ENCODE measurements around the gene NDUFB3.

The NDUFB3 gene

DNA sequence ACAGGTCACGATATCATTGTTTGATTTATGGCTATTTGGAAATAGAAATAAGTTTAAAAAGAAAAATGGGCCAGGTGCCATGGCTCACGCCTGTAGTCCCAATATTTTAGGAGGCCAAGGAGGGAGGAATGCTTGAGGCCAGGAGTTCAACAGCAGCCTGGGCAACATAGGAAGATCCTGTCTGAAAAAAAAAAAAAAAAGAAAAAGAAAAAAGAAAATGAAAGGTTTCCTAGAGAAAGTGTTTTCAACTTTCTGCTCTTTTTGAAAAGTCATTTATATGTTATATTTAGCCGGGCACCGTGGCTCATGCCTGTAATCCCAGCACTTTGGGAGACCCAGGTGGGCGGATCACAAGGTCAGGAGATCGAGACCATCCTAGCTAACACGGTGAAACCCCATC, 3.2 kb downstream of the NDUFB3 start:
- peaks cover 6 to 21% (median 17%) of the 10 kb centered on the region in 4 experiments for H3K4me1 ChIP-seq (ENCODE audit: control extremely low read depth in 1 of 4, control insufficient read depth in 4 of 4, insufficient read depth in 4 of 4, low read length in 3 of 4)
- WGBS (ENCODE audit: insufficient coverage), result 90% methylated on average over 4 of the region's 7 CpGs
- H3K36me3 ChIP-seq (ENCODE audit: control insufficient read depth in 4 of 4, insufficient read depth in 4 of 4, low read length in 3 of 4), result peaks cover 2 to 12% (median 6%) of the 10 kb centered on the region in 4 experiments
- DNase-seq, result no peak
- POLR2A ChIA-PET, result no interaction called here
- H3K27me3 ChIP-seq (replicated peaks in 2 of 5; ENCODE audit: control insufficient read depth in 4 of 5, insufficient read depth in 5 of 5, low read length in 4 of 5), result no peaks in the 10 kb centered on the region
- H3K9me3 ChIP-seq (ENCODE audit: control extremely low read depth in 1 of 5, control insufficient read depth in 4 of 5, insufficient read depth in 2 of 5, low read depth in 1 of 5, low read length in 4 of 5), result no peaks in the 10 kb centered on the region
- H3K27ac ChIP-seq (ENCODE audit: insufficient read depth in 1 of 2, low read depth in 1 of 2, low read length in 2 of 2, poor library complexity in 1 of 2, severe bottlenecking in 2 of 2), result no peak overlapping the region
- H3K4me3 ChIP-seq (ENCODE audit: control insufficient read depth in 1 of 7, extremely low read depth in 1 of 7, insufficient read depth in 4 of 7, low read depth in 2 of 7, low read length in 6 of 7), result no peak overlapping the region
- CTCF ChIA-PET, result interaction anchor here (0.7 to 1.0 kb wide), 5 partner anchors 29 to 83 kb away, joined by 3 to 5 read pairs (median 3); no protein-coding TSS in a partner anchor

DNA sequence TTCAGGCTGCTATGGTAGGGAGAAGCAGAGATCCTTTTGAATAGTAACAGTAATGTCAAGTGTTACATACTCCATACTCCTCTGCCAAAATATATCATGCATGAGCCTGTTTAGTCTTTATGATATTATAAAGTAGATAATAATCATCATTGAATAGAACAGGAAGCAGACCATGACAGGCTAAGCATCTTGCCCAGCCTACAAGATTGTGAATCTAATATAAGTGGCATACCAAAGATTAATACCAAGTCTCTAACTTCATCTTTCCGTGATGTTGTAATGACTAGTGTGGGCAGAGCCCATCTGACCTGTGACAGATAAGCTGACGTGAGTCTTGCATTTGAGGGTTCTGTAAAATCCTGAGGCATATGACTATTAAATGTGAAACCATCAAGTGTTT, 13.1 kb downstream of the NDUFB3 start:
- CTCF ChIA-PET, result interaction anchor here (1.1 to 2.4 kb wide), 6 partner anchors 12 to 122 kb away, joined by 3 to 6 read pairs (median 5); partner anchors contain the start of genes CFLAR and ORC2

GRCh38 chr2:201090574-201090973, 18.8 kb downstream of the NDUFB3 start:
- H3K36me3 ChIP-seq (ENCODE audit: control insufficient read depth in 4 of 4, insufficient read depth in 4 of 4, low read length in 3 of 4), result peaks cover 0 to 13% (median 8%) of the 10 kb centered on the region in 4 experiments

More for the DNA sequence above, 13.1 kb downstream of the NDUFB3 start:
- WGBS (ENCODE audit: insufficient coverage), result no CpG with 5 or more reads among the region's 2 CpGs
- POLR2A ChIA-PET, result no interaction called here
- no peak for DNase-seq
- Histone ChIP-seq H3K27me3 (replicated peaks in 2 of 5; ENCODE audit: control insufficient read depth in 4 of 5, insufficient read depth in 5 of 5, low read length in 4 of 5) (no peaks in the 10 kb centered on the region), H3K36me3 (ENCODE audit: control insufficient read depth in 4 of 4, insufficient read depth in 4 of 4, low read length in 3 of 4) (peaks cover 4 to 42% (median 13%) of the 10 kb centered on the region in 4 experiments), H3K4me1 (ENCODE audit: control extremely low read depth in 1 of 4, control insufficient read depth in 4 of 4, insufficient read depth in 4 of 4, low read length in 3 of 4) (no peaks in the 10 kb centered on the region), H3K27ac (ENCODE audit: insufficient read depth in 1 of 2, low read depth in 1 of 2, low read length in 2 of 2, poor library complexity in 1 of 2, severe bottlenecking in 2 of 2) (no peak overlapping the region), H3K4me3 (ENCODE audit: control insufficient read depth in 1 of 7, extremely low read depth in 1 of 7, insufficient read depth in 4 of 7, low read depth in 2 of 7, low read length in 6 of 7) (no peak overlapping the region), H3K9me3 (ENCODE audit: control extremely low read depth in 1 of 5, control insufficient read depth in 4 of 5, insufficient read depth in 2 of 5, low read depth in 1 of 5, low read length in 4 of 5) (no peaks in the 10 kb centered on the region)

DNA sequence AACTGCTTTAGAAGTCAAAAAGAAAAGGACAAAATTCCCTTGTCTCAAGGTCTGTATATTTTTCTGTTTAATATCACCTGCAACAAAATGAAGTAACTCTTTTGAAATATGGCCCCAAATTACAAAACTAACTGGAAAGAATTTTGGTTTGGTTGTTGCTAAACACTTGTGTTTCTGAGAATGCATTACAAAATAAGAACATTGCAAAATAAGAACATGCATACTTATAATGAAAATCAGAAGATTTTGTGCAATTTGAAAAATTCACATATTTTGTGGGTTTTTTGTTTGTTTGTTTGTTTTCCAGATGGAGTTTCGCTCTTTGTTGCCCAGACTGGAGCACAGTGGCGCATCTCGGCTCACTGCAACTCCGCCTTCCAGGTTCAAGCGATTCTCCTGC, 21.8 kb downstream of the NDUFB3 start:
- POLR2A ChIA-PET, result no interaction called here
- Histone ChIP-seq H3K4me1 (ENCODE audit: control extremely low read depth in 1 of 4, control insufficient read depth in 4 of 4, insufficient read depth in 4 of 4, low read length in 3 of 4) (no peaks in the 10 kb centered on the region), H3K9me3 (ENCODE audit: control extremely low read depth in 1 of 5, control insufficient read depth in 4 of 5, insufficient read depth in 2 of 5, low read depth in 1 of 5, low read length in 4 of 5) (no peaks in the 10 kb centered on the region), H3K27ac (ENCODE audit: insufficient read depth in 1 of 2, low read depth in 1 of 2, low read length in 2 of 2, poor library complexity in 1 of 2, severe bottlenecking in 2 of 2) (no peak overlapping the region), H3K27me3 (replicated peaks in 2 of 5; ENCODE audit: control insufficient read depth in 4 of 5, insufficient read depth in 5 of 5, low read length in 4 of 5) (no peaks in the 10 kb centered on the region), H3K4me3 (ENCODE audit: control insufficient read depth in 1 of 7, extremely low read depth in 1 of 7, insufficient read depth in 4 of 7, low read depth in 2 of 7, low read length in 6 of 7) (peak overlapping the region in 1 of 7 experiments; percentile 6), H3K36me3 (ENCODE audit: control insufficient read depth in 4 of 4, insufficient read depth in 4 of 4, low read length in 3 of 4) (no peaks in the 10 kb centered on the region)
- WGBS (ENCODE audit: insufficient coverage), result 100% methylated on average over 3 of the region's 5 CpGs
- CTCF ChIA-PET, result interaction anchor here (0.9 to 1.3 kb wide), 2 partner anchors 24 to 25 kb away, joined by 3 read pairs; no protein-coding TSS in a partner anchor
- DNase-seq, result no peak

More at GRCh38 chr2:201090574-201090973, 18.8 kb downstream of the NDUFB3 start:
- ChIA-PET CTCF (interaction anchor here (1.1 to 2.6 kb wide), 3 partner anchors 11 to 17 kb away, joined by 3 to 6 read pairs (median 6); no protein-coding TSS in a partner anchor), POLR2A (interaction anchor here (0.6 kb wide), 1 partner anchor 117 kb away, joined by 4 read pairs; no protein-coding TSS in a partner anchor)
- DNase-seq, result no peak
- Histone ChIP-seq H3K4me3 (ENCODE audit: control insufficient read depth in 1 of 7, extremely low read depth in 1 of 7, insufficient read depth in 4 of 7, low read depth in 2 of 7, low read length in 6 of 7) (no peak overlapping the region), H3K27ac (ENCODE audit: insufficient read depth in 1 of 2, low read depth in 1 of 2, low read length in 2 of 2, poor library complexity in 1 of 2, severe bottlenecking in 2 of 2) (no peak overlapping the region), H3K4me1 (ENCODE audit: control extremely low read depth in 1 of 4, control insufficient read depth in 4 of 4, insufficient read depth in 4 of 4, low read length in 3 of 4) (no peaks in the 10 kb centered on the region), H3K9me3 (ENCODE audit: control extremely low read depth in 1 of 5, control insufficient read depth in 4 of 5, insufficient read depth in 2 of 5, low read depth in 1 of 5, low read length in 4 of 5) (no peaks in the 10 kb centered on the region), H3K27me3 (replicated peaks in 2 of 5; ENCODE audit: control insufficient read depth in 4 of 5, insufficient read depth in 5 of 5, low read length in 4 of 5) (no peaks in the 10 kb centered on the region)
- 97% methylated on average over 4 of the region's 4 CpGs for whole genome bisulfite sequencing (ENCODE audit: insufficient coverage)

DNA sequence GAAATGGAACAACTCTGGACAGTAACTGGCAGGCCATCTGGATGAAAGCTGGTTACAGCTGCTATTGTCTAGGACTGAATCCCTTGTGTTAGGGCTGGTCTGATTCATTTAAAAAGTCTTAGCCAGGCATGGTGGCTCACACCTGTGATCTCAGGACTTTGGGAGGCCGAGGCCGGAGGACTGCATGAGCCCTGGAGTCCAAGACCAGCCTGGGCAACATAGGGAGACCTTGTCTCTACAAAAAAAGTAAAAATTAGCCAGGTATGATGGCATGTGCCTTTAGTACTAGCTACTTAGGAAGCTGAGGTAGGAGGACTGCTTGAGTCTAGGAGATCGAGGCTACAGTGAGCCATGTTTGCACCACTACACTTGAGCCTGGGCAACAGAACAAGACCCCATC, 28.7 kb downstream of the NDUFB3 start:
- DNase-seq, result no peak
- Histone ChIP-seq H3K27ac (ENCODE audit: insufficient read depth in 1 of 2, low read depth in 1 of 2, low read length in 2 of 2, poor library complexity in 1 of 2, severe bottlenecking in 2 of 2) (no peak overlapping the region), H3K36me3 (ENCODE audit: control insufficient read depth in 4 of 4, insufficient read depth in 4 of 4, low read length in 3 of 4) (no peaks in the 10 kb centered on the region), H3K9me3 (ENCODE audit: control extremely low read depth in 1 of 5, control insufficient read depth in 4 of 5, insufficient read depth in 2 of 5, low read depth in 1 of 5, low read length in 4 of 5) (no peaks in the 10 kb centered on the region), H3K4me1 (ENCODE audit: control extremely low read depth in 1 of 4, control insufficient read depth in 4 of 4, insufficient read depth in 4 of 4, low read length in 3 of 4) (no peaks in the 10 kb centered on the region), H3K27me3 (replicated peaks in 2 of 5; ENCODE audit: control insufficient read depth in 4 of 5, insufficient read depth in 5 of 5, low read length in 4 of 5) (no peaks in the 10 kb centered on the region), H3K4me3 (ENCODE audit: control insufficient read depth in 1 of 7, extremely low read depth in 1 of 7, insufficient read depth in 4 of 7, low read depth in 2 of 7, low read length in 6 of 7) (no peak overlapping the region)
- 100% methylated on average over 3 of the region's 3 CpGs for WGBS (ENCODE audit: insufficient coverage)
- CTCF ChIA-PET, result interaction anchor here (0.8 to 2.2 kb wide), 4 partner anchors 10 to 58 kb away, joined by 3 to 6 read pairs (median 4); no protein-coding TSS in a partner anchor
- POLR2A ChIA-PET, result interaction anchor here (1.3 kb wide), 1 partner anchor 16 kb away, joined by 8 read pairs; no protein-coding TSS in a partner anchor

DNA sequence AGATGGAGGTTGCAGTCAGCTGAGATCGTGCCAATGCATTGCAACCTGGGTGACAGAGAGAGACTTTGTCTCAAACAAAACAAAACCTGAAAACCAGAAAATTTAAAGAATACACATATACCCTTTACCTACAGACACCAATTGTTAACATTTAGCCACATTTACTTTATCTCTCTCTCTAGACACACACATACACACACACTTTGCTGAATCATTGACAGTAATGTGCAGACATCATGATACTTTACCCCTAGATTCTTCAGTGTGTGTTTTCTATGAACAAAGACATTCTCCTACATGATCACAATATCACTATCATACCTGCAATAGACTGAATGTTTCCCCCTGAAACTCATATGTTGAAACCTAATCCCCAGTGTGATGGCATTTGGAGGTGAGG, 34.0 kb downstream of the NDUFB3 start:
- CTCF ChIA-PET, result no interaction called here
- 100% methylated on average over 1 of the region's 1 CpG for WGBS (ENCODE audit: insufficient coverage)

GRCh38 chr2:201107624-201108023, 35.8 kb downstream of the NDUFB3 start:
- Histone ChIP-seq H3K27me3 (replicated peaks in 2 of 5; ENCODE audit: control insufficient read depth in 4 of 5, insufficient read depth in 5 of 5, low read length in 4 of 5) (no peaks in the 10 kb centered on the region), H3K9me3 (ENCODE audit: control extremely low read depth in 1 of 5, control insufficient read depth in 4 of 5, insufficient read depth in 2 of 5, low read depth in 1 of 5, low read length in 4 of 5) (no peaks in the 10 kb centered on the region), H3K4me3 (ENCODE audit: control insufficient read depth in 1 of 7, extremely low read depth in 1 of 7, insufficient read depth in 4 of 7, low read depth in 2 of 7, low read length in 6 of 7) (no peak overlapping the region), H3K4me1 (ENCODE audit: control extremely low read depth in 1 of 4, control insufficient read depth in 4 of 4, insufficient read depth in 4 of 4, low read length in 3 of 4) (no peaks in the 10 kb centered on the region), H3K36me3 (ENCODE audit: control insufficient read depth in 4 of 4, insufficient read depth in 4 of 4, low read length in 3 of 4) (no peaks in the 10 kb centered on the region), H3K27ac (ENCODE audit: insufficient read depth in 1 of 2, low read depth in 1 of 2, low read length in 2 of 2, poor library complexity in 1 of 2, severe bottlenecking in 2 of 2) (no peak overlapping the region)
- ChIA-PET POLR2A (no interaction called here), CTCF (interaction anchor here (0.8 to 1.8 kb wide), 4 partner anchors 13 to 37 kb away, joined by 3 to 6 read pairs (median 5); no protein-coding TSS in a partner anchor)
- no peak for DNase-seq
- WGBS (ENCODE audit: insufficient coverage), result 100% methylated on average over 1 of the region's 2 CpGs

More for the DNA sequence above, 34.0 kb downstream of the NDUFB3 start:
- H3K27me3 ChIP-seq (replicated peaks in 2 of 5; ENCODE audit: control insufficient read depth in 4 of 5, insufficient read depth in 5 of 5, low read length in 4 of 5), result no peaks in the 10 kb centered on the region
- H3K27ac ChIP-seq (ENCODE audit: insufficient read depth in 1 of 2, low read depth in 1 of 2, low read length in 2 of 2, poor library complexity in 1 of 2, severe bottlenecking in 2 of 2), result no peak overlapping the region
- H3K4me1 ChIP-seq (ENCODE audit: control extremely low read depth in 1 of 4, control insufficient read depth in 4 of 4, insufficient read depth in 4 of 4, low read length in 3 of 4), result no peaks in the 10 kb centered on the region
- no peaks in the 10 kb centered on the region for H3K9me3 ChIP-seq (ENCODE audit: control extremely low read depth in 1 of 5, control insufficient read depth in 4 of 5, insufficient read depth in 2 of 5, low read depth in 1 of 5, low read length in 4 of 5)
- no peak overlapping the region for H3K4me3 ChIP-seq (ENCODE audit: control insufficient read depth in 1 of 7, extremely low read depth in 1 of 7, insufficient read depth in 4 of 7, low read depth in 2 of 7, low read length in 6 of 7)
- H3K36me3 ChIP-seq (ENCODE audit: control insufficient read depth in 4 of 4, insufficient read depth in 4 of 4, low read length in 3 of 4), result no peaks in the 10 kb centered on the region
- POLR2A ChIA-PET, result no interaction called here
- no peak for DNase-seq

All from common myeloid progenitor, CD34-positive (primary cell).